ENCODE measurements around the gene KCTD17. TPM values are rescaled to one million over a fixed set of nuclear protein-coding genes. Genes with fewer than 3 reads are reported as not detected.

The KCTD17 gene
- total and polyA plus RNA-seq, 12 donors: 6.9 to 49.2 (median 16.4) TPM

DNA sequence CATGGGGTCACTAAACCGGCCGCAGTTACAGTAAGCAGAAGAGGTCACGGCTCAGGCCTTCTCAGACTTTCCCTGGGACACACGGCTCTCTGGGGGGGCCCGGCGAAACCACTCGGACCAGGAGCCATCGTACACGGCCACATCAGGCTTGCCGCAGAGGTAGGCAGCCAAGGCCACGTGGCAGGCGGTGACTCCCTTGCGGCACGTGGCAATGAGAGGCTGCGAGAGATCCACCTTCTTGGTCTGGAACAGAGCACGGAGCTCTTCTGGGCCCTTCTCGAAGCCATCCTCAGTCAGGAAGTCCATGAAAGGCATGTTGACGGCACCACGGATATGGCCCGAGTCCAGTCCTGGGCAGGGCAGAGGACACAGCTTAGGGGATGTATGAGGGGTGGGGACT lies 40.6 kb upstream of the KCTD17 start:
- intact Hi-C loops (cut with DNase I): no loop called here
- Histone ChIP-seq H3K4me1 (peaks cover 0 to 52% (median 32%) of the 10 kb centered on the region in 9 donors), H3K4me3 (no peak overlapping the region), H3K9me3 (no peaks in the 10 kb centered on the region), H3K36me3 (peaks cover 0 to under 1% (median 0%) of the 10 kb centered on the region in 9 donors), H3K27me3 (no peaks in the 10 kb centered on the region), H3K27ac (no peak overlapping the region)
- DNase-seq: no peak
- WGBS, 2 donors: 85 to 87% methylated on average over 20 of the region's 20 CpGs
- TF ChIP-seq, protein P1, sequence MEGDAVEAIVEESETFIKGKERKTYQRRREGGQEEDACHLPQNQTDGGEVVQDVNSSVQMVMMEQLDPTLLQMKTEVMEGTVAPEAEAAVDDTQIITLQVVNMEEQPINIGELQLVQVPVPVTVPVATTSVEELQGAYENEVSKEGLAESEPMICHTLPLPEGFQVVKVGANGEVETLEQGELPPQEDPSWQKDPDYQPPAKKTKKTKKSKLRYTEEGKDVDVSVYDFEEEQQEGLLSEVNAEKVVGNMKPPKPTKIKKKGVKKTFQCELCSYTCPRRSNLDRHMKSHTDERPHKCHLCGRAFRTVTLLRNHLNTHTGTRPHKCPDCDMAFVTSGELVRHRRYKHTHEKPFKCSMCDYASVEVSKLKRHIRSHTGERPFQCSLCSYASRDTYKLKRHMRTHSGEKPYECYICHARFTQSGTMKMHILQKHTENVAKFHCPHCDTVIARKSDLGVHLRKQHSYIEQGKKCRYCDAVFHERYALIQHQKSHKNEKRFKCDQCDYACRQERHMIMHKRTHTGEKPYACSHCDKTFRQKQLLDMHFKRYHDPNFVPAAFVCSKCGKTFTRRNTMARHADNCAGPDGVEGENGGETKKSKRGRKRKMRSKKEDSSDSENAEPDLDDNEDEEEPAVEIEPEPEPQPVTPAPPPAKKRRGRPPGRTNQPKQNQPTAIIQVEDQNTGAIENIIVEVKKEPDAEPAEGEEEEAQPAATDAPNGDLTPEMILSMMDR (IDR thresholded peaks at IDR 0.05): no peak
- ATAC-seq: no peak

DNA sequence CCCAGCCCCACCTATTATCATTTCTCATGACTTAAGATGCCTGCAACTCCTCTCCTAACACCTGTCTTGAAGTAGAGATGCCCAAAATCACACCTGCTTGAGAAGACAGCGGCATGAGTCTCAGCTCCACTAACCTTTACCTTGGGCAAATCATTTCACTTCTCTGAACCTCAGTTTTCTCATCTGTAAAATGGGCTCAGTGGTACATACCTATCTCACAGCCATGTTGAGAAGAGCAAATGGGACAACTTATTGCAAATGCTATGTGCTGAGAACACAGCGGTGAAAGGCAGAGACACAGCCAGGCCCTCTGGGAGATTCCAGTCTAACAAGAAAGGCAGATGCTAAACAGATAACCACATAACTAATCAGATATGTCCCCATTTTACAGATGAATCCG lies 40.1 kb upstream of the KCTD17 start:
- TF ChIP-seq, protein P1 (IDR thresholded peaks at IDR 0.05): no peak
- Histone ChIP-seq H3K36me3 (peaks cover 0 to 3% (median 0%) of the 10 kb centered on the region in 9 donors), H3K9me3 (no peaks in the 10 kb centered on the region), H3K4me3 (no peak overlapping the region), H3K27ac (peak overlapping the region in 4 of 10 donors; percentile 27 to 46 (median 39)), H3K4me1 (peaks cover 0 to 52% (median 34%) of the 10 kb centered on the region in 9 donors), H3K27me3 (no peaks in the 10 kb centered on the region)
- intact Hi-C loops (cut with DNase I): no loop called here
- DNase-seq (no peak), ATAC-seq (no peak)
- 93 to 97% methylated on average over 3 of the region's 3 CpGs for WGBS, 2 donors

DNA sequence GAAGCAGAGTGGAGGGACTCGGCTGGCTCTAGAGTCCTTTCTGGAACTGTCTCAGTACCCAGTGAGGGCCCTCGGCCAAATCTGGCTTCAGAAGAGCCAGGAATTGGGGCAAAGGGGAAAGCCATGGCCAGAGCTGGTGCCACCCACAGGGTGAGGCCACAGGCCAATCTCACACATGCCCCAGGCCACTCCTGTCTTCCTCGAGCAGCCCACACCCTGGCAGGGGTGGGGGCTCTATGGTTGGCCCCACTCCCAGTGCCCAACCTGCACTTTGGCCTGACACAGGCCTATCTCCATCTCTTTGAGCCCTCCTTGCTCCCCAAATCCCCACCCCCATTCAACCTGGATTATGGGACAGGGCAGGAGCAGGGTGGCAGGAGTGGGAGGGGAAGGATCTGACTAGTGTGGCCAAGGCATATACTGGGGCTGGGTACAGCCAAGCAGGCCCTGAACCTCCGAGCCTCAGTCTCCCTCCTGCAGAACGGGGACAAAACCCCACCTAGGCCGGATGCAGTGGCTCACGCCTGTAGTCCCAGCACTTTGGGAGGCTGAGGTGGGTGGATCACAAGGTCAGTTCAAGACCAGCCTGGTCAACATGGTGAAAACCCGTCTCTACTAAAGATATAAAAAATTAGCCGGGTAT lies 39.2 kb upstream of the KCTD17 start:
- intact Hi-C loops (cut with DNase I): no loop called here
- Histone ChIP-seq H3K4me3 (no peak overlapping the region), H3K9me3 (no peaks in the 10 kb centered on the region), H3K27me3 (no peaks in the 10 kb centered on the region), H3K4me1 (peaks cover 2 to 55% (median 40%) of the 10 kb centered on the region in 9 donors), H3K27ac (peak overlapping the region in 8 of 10 donors; percentile 20 to 63 (median 39)), H3K36me3 (peaks cover 0 to 8% (median 0%) of the 10 kb centered on the region in 9 donors)
- ATAC-seq: peak; percentile 21 to 90 (median 74)
- TF ChIP-seq, protein P1 (IDR thresholded peaks at IDR 0.05): no peak
- 76 to 81% methylated on average over 9 of the region's 9 CpGs for WGBS, 2 donors
- DNase-seq: peak; percentile 54 to 58

DNA sequence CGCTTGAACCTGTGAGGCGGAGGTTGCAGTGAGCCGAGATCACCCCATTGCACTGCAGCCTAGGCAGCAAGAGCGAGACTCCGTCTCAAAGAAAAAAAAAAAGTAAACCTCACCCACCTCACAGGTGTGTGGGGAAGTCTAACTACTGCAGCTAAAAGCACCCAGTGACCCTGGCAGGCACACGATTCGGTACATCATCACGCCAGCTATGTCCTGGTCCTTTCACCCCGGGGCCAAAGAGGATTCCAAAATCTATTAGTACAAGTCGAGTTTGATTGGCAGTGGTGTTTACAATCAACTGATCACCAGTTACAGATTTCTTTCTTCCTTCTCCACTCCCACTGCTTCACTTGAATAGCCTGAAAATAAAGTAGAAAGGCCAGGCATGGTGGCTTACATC lies 38.6 kb upstream of the KCTD17 start:
- no peaks in the 10 kb centered on the region for H3K27me3 ChIP-seq
- peaks cover 0 to 8% (median 0%) of the 10 kb centered on the region in 9 donors for H3K36me3 ChIP-seq
- intact Hi-C loops (cut with DNase I): no loop called here
- peaks cover 6 to 55% (median 40%) of the 10 kb centered on the region in 9 donors for H3K4me1 ChIP-seq
- no peak for ATAC-seq
- peak overlapping the region in 2 of 10 donors; percentile 46 to 63 for H3K27ac ChIP-seq
- H3K4me3 ChIP-seq: no peak overlapping the region
- TF ChIP-seq, protein P1 (IDR thresholded peaks at IDR 0.05): no peak
- H3K9me3 ChIP-seq: no peaks in the 10 kb centered on the region
- DNase-seq: no peak
- WGBS, 2 donors: 76 to 86% methylated on average over 10 of the region's 10 CpGs
